Gastroesophageal sphincter (tissue), 4 donors: ENCODE measurements around the gene GMEB2. TPM values are rescaled to one million over a fixed set of nuclear protein-coding genes. Genes with fewer than 3 reads are reported as not detected.
A peak's percentile ranks its signal among the peaks of the same experiment; 100 is the strongest.
"Not testable (repeated sequence)": the region's sequence is repeated elsewhere in the genome, so short reads cannot be mapped to it uniquely, and the experiment has no call there.

Source experiments
- ATAC-seq: fragments of 150-250 bp; one replicate; pipeline ENCODE4 v1.9.1; 2016; ENCODE audit warnings: mild to moderate bottlenecking, moderate library complexity
- H3K27ac ChIP-seq, 4 donors: fragments of 200-600 bp; sonication (generic) in 3 of 4; 1 replicate in 3 of 4; 2 replicates in 1 of 4; pipeline ENCODE4 v1.5.1; 2016 to 2019
- H3K27me3 ChIP-seq: fragments of 200-600 bp; sonication (generic); one replicate; pipeline ENCODE4 v1.5.1; 2019
- H3K36me3 ChIP-seq, 2 donors: fragments of 200-600 bp; sonication (generic); one replicate each; pipeline ENCODE4 v1.5.1; 2019; ENCODE audit warnings: control low read depth in 1 of 2
- H3K4me1 ChIP-seq, 3 donors: fragments of 200-600 bp; sonication (generic); 1 replicate in 2 of 3; 2 replicates in 1 of 3; pipeline ENCODE4 v1.5.1; 2016 to 2019; ENCODE audit warnings: control low read depth in 2 of 3
- H3K4me3 ChIP-seq, 2 donors: fragments of 200-600 bp; sonication (generic); one replicate each; pipeline ENCODE4 v1.5.1; 2019; ENCODE audit warnings: mild to moderate bottlenecking in 1 of 2, moderate library complexity in 1 of 2
- H3K9me3 ChIP-seq, 3 donors: fragments of 200-600 bp; sonication (generic); one replicate each; pipeline ENCODE4 v1.5.1; 2017 to 2019; ENCODE audit warnings: control low read depth in 2 of 3
- CTCF ChIP-seq, 4 experiments: fragments of 200-600 bp in 2 of 4; fragments of 450-650 bp in 2 of 4; sonication (generic) in 1 of 4; IDR thresholded peaks; one replicate each; pipeline ENCODE4 v1.5.1; 2017 to 2019; ENCODE audit warnings: antibody characterized with exemption in 4 of 4, mild to moderate bottlenecking in 2 of 4, moderate library complexity in 2 of 4
- EP300 ChIP-seq: sonication (generic); formaldehyde crosslinking; IDR thresholded peaks from one replicate; pipeline ENCODE4 v1.6.1; 2017; ENCODE audit warnings: antibody characterized with exemption, mild to moderate bottlenecking
- POLR2A ChIP-seq, 2 donors: fragments of 450-650 bp; IDR thresholded peaks; one replicate each; pipeline ENCODE4 v1.6.1; 2017; ENCODE audit warnings: antibody characterized with exemption in 2 of 2, mild to moderate bottlenecking in 2 of 2, moderate library complexity in 1 of 2
- POLR2AphosphoS5 ChIP-seq: sonication (generic); formaldehyde crosslinking; IDR thresholded peaks from one replicate; pipeline ENCODE4 v1.6.1; 2017; ENCODE audit warnings: antibody characterized with exemption
- WGBS, 2 donors: methylation state at CpG; one replicate each; pipeline ENCODE4 v1.1.5; 2018; ENCODE audit warnings: low coverage in 1 of 2; 5-methylcytosine and 5-hydroxymethylcytosine counted together
- total RNA-seq, 4 donors: library from RNA; depleted of rRNA; stranded (reverse); fragments of >200 nt; gene quantifications; one replicate each; pipeline ENCODE4 v1.1.0, GENCODE V29; 2016

The GMEB2 gene
- total RNA-seq, 4 donors from 2014 or later = 9.8 to 16.1 (median 12.1) TPM

GRCh38 chr20:63653974-63654668, 27.2 kb upstream of the GMEB2 start:
- no peak for ATAC-seq
- Histone ChIP-seq H3K4me1 (peaks cover 0 to 57% (median 24%) of the 10 kb centered on the region in 3 donors), H3K9me3 (no peaks in the 10 kb centered on the region), H3K27ac (peak overlapping the region in 3 of 4 donors; percentile 75 to 82 (median 82)), H3K36me3 (no peaks in the 10 kb centered on the region), H3K27me3 (no peaks in the 10 kb centered on the region), H3K4me3 (peak overlapping the region; percentile 44 to 73)
- WGBS, 2 donors = 20% methylated on average over 6 of the region's 15 CpGs; no CpG with 5 or more reads in 1 of the 2 donors
- TF ChIP-seq EP300 = no peak
- no peak for TF ChIP-seq POLR2A (IDR thresholded peaks at IDR 0.05)
- no peak for TF ChIP-seq POLR2AphosphoS5
- no peak for TF ChIP-seq CTCF (IDR thresholded peaks at IDR 0.05)

DNA sequence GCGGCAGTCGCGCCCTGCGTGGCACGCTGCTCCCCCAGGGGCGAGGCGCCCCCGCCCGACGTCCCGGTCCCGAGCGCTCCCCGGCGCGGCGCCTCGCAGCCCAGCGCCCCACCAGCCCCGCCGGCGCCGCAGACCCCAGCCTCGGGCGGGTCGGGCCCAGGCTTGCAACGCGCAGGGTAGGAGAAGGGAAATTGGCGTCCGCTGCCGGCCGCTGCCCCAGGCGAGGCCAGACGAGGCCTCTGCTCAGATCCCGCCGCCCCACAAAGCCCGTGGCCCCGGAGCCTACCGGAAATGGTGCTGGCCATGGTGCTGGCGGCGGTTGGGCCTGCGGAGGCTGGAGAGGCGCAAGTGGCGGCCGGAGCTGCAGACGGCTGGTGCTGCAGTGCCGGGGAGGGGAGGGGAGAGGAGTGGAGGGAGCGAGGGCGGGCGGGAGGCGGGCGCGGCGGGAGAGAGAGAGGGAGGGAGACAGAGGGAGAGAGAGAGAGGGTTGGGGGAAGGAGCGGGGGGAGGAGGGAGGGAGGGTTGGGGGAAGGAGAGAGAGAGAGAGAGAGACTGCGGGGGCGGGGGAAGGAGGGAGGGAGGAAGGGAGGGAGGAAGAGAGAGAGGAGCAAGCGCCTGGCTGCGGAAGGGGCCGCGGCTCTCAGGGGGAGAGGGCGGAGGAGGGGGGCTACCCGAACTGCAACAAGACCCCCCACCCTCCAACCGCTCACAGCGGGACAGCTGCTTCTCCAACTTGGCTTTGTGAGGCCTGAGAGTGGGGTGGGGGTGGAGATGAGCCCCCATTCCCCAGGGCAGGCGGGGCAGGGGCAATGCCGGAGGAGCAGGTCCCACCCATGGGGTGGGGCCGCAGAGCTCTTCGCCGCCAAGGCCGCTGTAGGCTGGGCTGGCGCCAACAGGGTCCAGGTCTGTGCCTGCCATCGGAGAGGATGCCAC, 26.4 kb upstream of the GMEB2 start, which contains the start of gene STMN3:
STMN3 (minus strand) TSS at position 384 of the 933 bp plus-strand sequence; CDS start at position 305, 79 bp downstream.
- Histone ChIP-seq H3K4me3 (peak within 1 kb of the TSS; percentile 44 to 73), H3K27ac (peak within 1 kb of the TSS in 3 of 4 donors; percentile 75 to 82 (median 82)), H3K36me3 (no peaks in the 10 kb centered on the region), H3K27me3 (no peaks in the 10 kb centered on the region), H3K4me1 (peaks cover 0 to 53% (median 22%) of the 10 kb centered on the region in 3 donors), H3K9me3 (no peaks in the 10 kb centered on the region)
- ATAC-seq = peak; percentile 87
- 0% methylated on average over 10 of the region's 73 CpGs; no CpG with 5 or more reads in 1 of the 2 donors for WGBS, 2 donors
- no peak for TF ChIP-seq EP300
- TF ChIP-seq POLR2AphosphoS5 = peak; percentile 46

- no CpG with 5 or more reads among the region's 91 CpGs for WGBS, 2 donors
Observed at GRCh38 chr20:63652192-63652980, 25.5 kb upstream of the GMEB2 start.

DNA sequence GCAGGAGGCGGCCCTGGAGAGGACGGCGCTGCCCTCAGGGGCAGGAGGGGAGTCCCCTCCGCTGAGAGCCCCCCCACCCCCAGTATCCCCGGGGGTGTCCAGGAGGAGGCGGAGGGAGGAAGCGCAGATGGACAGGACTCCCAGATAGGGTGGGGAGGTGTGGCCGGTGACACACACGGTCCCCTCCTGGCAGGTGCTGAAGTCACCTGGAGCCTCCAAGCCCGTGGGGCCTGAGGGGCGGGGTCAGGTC, 25.0 kb upstream of the GMEB2 start:
- Histone ChIP-seq H3K4me1 (peaks cover 0 to 41% (median 16%) of the 10 kb centered on the region in 3 donors), H3K27ac (peak overlapping the region in 1 of 4 donors; percentile 82), H3K36me3 (no peaks in the 10 kb centered on the region), H3K9me3 (no peaks in the 10 kb centered on the region), H3K27me3 (no peaks in the 10 kb centered on the region), H3K4me3 (peak overlapping the region in 1 of 2 donors; percentile 73)
- TF ChIP-seq EP300 = no peak
- ATAC-seq = no peak
- WGBS, 2 donors = no CpG with 5 or more reads among the region's 11 CpGs

More at GRCh38 chr20:63652192-63652980, 25.5 kb upstream of the GMEB2 start:
- Histone ChIP-seq H3K4me1 (peaks cover 0 to 46% (median 17%) of the 10 kb centered on the region in 3 donors), H3K9me3 (no peaks in the 10 kb centered on the region), H3K36me3 (no peaks in the 10 kb centered on the region), H3K27me3 (no peaks in the 10 kb centered on the region), H3K27ac (peak overlapping the region in 3 of 4 donors; percentile 70 to 82 (median 75)), H3K4me3 (peak overlapping the region; percentile 44 to 73)
- peak; percentile 7 for ATAC-seq
- TF ChIP-seq POLR2AphosphoS5 (no peak), POLR2A (IDR thresholded peaks at IDR 0.05) (no peak), EP300 (no peak), CTCF (IDR thresholded peaks at IDR 0.05) (no peak)

GRCh38 chr20:63650486-63650885, 23.6 kb upstream of the GMEB2 start:
- H3K27ac ChIP-seq, H3K4me3 ChIP-seq, H3K9me3 ChIP-seq, H3K36me3 ChIP-seq, ATAC-seq, H3K27me3 ChIP-seq: not testable (repeated sequence)
- WGBS, 2 donors = no CpG with 5 or more reads among the region's 25 CpGs
- H3K4me1 ChIP-seq = peaks cover 0 to 36% (median 16%) of the 10 kb centered on the region in 3 donors
